Motor neuron (in vitro differentiated cells): ENCODE measurements around the gene CRK. TPM values are rescaled to one million over a fixed set of nuclear protein-coding genes. Genes with fewer than 3 reads are reported as not detected.
A peak's percentile ranks its signal among the peaks of the same experiment; 100 is the strongest.
"Not testable (repeated sequence)": the region's sequence is repeated elsewhere in the genome, so short reads cannot be mapped to it uniquely, and the experiment has no call there.

Experiments
- ATAC-seq, 8 experiments: fragments of 200-7000 bp; cut with Tn5 transposase; replicated peaks in 6 of 8; 2 replicates each; pipeline ENCODE4 v1.8.0; 2021; ENCODE audit warnings: mild to moderate bottlenecking in 8 of 8, moderate library complexity in 8 of 8
- H3K27ac ChIP-seq, 2 donors: fragments of 250-450 bp; sonication (Bioruptor Pico); 2 replicates each; pipeline ENCODE4 v1.9.0; 2021; ENCODE audit warnings: antibody characterized with exemption in 2 of 2, mild to moderate bottlenecking in 2 of 2, moderate library complexity in 1 of 2
- H3K4me1 ChIP-seq, 2 donors: fragments of 250-450 bp; sonication (Bioruptor Pico); replicated peaks in 1 of 2; 2 replicates each; pipeline ENCODE4 v1.6.1; 2021; ENCODE audit warnings: antibody characterized with exemption in 2 of 2, mild to moderate bottlenecking in 2 of 2, moderate library complexity in 1 of 2
- H3K4me3 ChIP-seq, 5 donors: fragments of 250-450 bp; sonication (Bioruptor Pico); 2 replicates each; pipeline ENCODE4 v1.9.0; 2021; ENCODE audit warnings: antibody characterized with exemption in 5 of 5, mild to moderate bottlenecking in 5 of 5, moderate library complexity in 4 of 5
- WGBS, 10 experiments: fragments of 450-650 bp; shearing (Covaris generic); methylation state at CpG; one replicate each; pipeline ENCODE4 v1.0.0; 2022; 5-methylcytosine and 5-hydroxymethylcytosine counted together
- in situ Hi-C, 9 experiments: fragments of 400-800 bp; cut with MboI; loops; one replicate each; pipeline ENCODE4 v1.15.0; 2021; ENCODE audit warnings: low sequenced_read_pairs in 9 of 9, low pct_unique_long_range_greater_than_20kb in 2 of 9; ENCODE audit not compliant: unreplicated experiment in 9 of 9
- total RNA-seq, 8 experiments: library from RNA; unstranded; fragments of 300-600 nt; gene quantifications; 2 replicates each; pipeline versions ENCODE4 v1.2.3 to v1.2.4, GENCODE V29; 2022

Gene CRK
- total RNA-seq, 8 experiments from 2014 or later: 25.2 to 62.4 (median 40.1) TPM

- in situ Hi-C loops, H3K27ac ChIP-seq, H3K4me3 ChIP-seq, ATAC-seq, H3K4me1 ChIP-seq: not testable (repeated sequence)
- WGBS, 10 experiments: 73 to 100% (median 97%) methylated on average over 2 to 13 of the region's 21 CpGs; no CpG with 5 or more reads in 3 of the 10 experiments
These were observed 5.8 kb downstream of the CRK start for GRCh38 chr17:1450261-1450660.

- 50 to 100% (median 80%) methylated on average over 1 to 4 of the region's 5 CpGs; no CpG with 5 or more reads in 3 of the 10 experiments for WGBS, 10 experiments
- ATAC-seq: no peak
- H3K4me3 ChIP-seq: no peak overlapping the region
- peaks cover 2 to 5% of the 10 kb centered on the region in 2 donors for H3K4me1 ChIP-seq
- no peak overlapping the region for H3K27ac ChIP-seq
- in situ Hi-C loops: no loop called here
These were observed 6.5 kb downstream of the CRK start for GRCh38 chr17:1449412-1449967.

GRCh38 chr17:1447052-1447451 lies 9.0 kb downstream of the CRK start:
- ATAC-seq: no peak
- WGBS, 10 experiments: 80 to 96% (median 90%) methylated on average over 2 to 7 of the region's 7 CpGs; no CpG with 5 or more reads in 3 of the 10 experiments
- no peaks in the 10 kb centered on the region for H3K4me1 ChIP-seq
- no peak overlapping the region for H3K27ac ChIP-seq
- no peak overlapping the region for H3K4me3 ChIP-seq
- in situ Hi-C loops: no loop called here

- WGBS, 10 experiments: 87 to 100% (median 97%) methylated on average over 2 to 11 of the region's 12 CpGs; no CpG with 5 or more reads in 2 of the 10 experiments
- Histone ChIP-seq H3K4me3 (no peak overlapping the region), H3K4me1 (no peaks in the 10 kb centered on the region), H3K27ac (no peak overlapping the region)
- in situ Hi-C loops: no loop called here
- ATAC-seq: no peak
These were observed 9.8 kb downstream of the CRK start for GRCh38 chr17:1446201-1446600.

- 80 to 100% (median 96%) methylated on average over 1 to 4 of the region's 4 CpGs; no CpG with 5 or more reads in 3 of the 10 experiments for WGBS, 10 experiments
- H3K4me3 ChIP-seq, H3K4me1 ChIP-seq, in situ Hi-C loops, ATAC-seq, H3K27ac ChIP-seq: not testable (repeated sequence)
These were observed 10.3 kb downstream of the CRK start for GRCh38 chr17:1445695-1446094.

- ATAC-seq, H3K4me1 ChIP-seq, H3K27ac ChIP-seq, in situ Hi-C loops, H3K4me3 ChIP-seq: not testable (repeated sequence)
- WGBS, 10 experiments: 90 to 100% (median 100%) methylated on average over 1 to 3 of the region's 6 CpGs; no CpG with 5 or more reads in 5 of the 10 experiments
These were observed 13.3 kb downstream of the CRK start for GRCh38 chr17:1442721-1443120.

- in situ Hi-C loops: no loop called here
- H3K27ac ChIP-seq: no peak overlapping the region
- no peaks in the 10 kb centered on the region for H3K4me1 ChIP-seq
- no peak overlapping the region for H3K4me3 ChIP-seq
- 90 to 100% (median 100%) methylated on average over 1 to 3 of the region's 4 CpGs; no CpG with 5 or more reads in 3 of the 10 experiments for WGBS, 10 experiments
- no peak for ATAC-seq
These were observed 13.8 kb downstream of the CRK start for GRCh38 chr17:1442187-1442586.

GRCh38 chr17:1440921-1441320 lies 15.1 kb downstream of the CRK start:
- no peak for ATAC-seq
- in situ Hi-C loops: no loop called here
- H3K27ac ChIP-seq: no peak overlapping the region
- no peaks in the 10 kb centered on the region for H3K4me1 ChIP-seq
- H3K4me3 ChIP-seq: no peak overlapping the region
- WGBS, 10 experiments: 90 to 100% (median 100%) methylated on average over 1 to 5 of the region's 8 CpGs; no CpG with 5 or more reads in 5 of the 10 experiments

GRCh38 chr17:1438593-1439083 lies 17.4 kb downstream of the CRK start:
- in situ Hi-C loops: no loop called here
- Histone ChIP-seq H3K27ac (no peak overlapping the region), H3K4me3 (no peak overlapping the region), H3K4me1 (no peaks in the 10 kb centered on the region)
- 8 to 95% (median 68%) methylated on average over 1 to 9 of the region's 11 CpGs for WGBS, 10 experiments
- ATAC-seq: peak in 4 of 8 experiments; percentile 33 to 94 (median 64)

- in situ Hi-C loops: no loop called here
- Histone ChIP-seq H3K27ac (no peak overlapping the region), H3K4me3 (no peak overlapping the region), H3K4me1 (no peaks in the 10 kb centered on the region)
- 88 to 100% (median 100%) methylated on average over 1 to 3 of the region's 3 CpGs; no CpG with 5 or more reads in 1 of the 10 experiments for WGBS, 10 experiments
- no peak for ATAC-seq
These were observed 20.7 kb downstream of the CRK start for GRCh38 chr17:1435326-1435725.

- no peak for ATAC-seq
- no peak overlapping the region for H3K27ac ChIP-seq
- no peaks in the 10 kb centered on the region for H3K4me1 ChIP-seq
- H3K4me3 ChIP-seq: no peak overlapping the region
- WGBS, 10 experiments: 90 to 100% (median 97%) methylated on average over 1 to 3 of the region's 3 CpGs; no CpG with 5 or more reads in 4 of the 10 experiments
- in situ Hi-C loops: no loop called here
These were observed 21.9 kb downstream of the CRK start for GRCh38 chr17:1434150-1434549.

- no peaks in the 10 kb centered on the region for H3K4me1 ChIP-seq
- H3K4me3 ChIP-seq: no peak overlapping the region
- 80 to 100% (median 96%) methylated on average over 1 to 2 of the region's 2 CpGs; no CpG with 5 or more reads in 6 of the 10 experiments for WGBS, 10 experiments
- ATAC-seq: no peak
- in situ Hi-C loops: no loop called here
- no peak overlapping the region for H3K27ac ChIP-seq
These were observed 24.4 kb downstream of the CRK start for GRCh38 chr17:1431631-1432104.

- Histone ChIP-seq H3K4me1 (peaks cover 3 to 6% of the 10 kb centered on the region in 2 donors), H3K27ac (no peak overlapping the region), H3K4me3 (no peak overlapping the region)
- ATAC-seq: peak in 7 of 8 experiments; percentile 24 to 78 (median 32)
- WGBS, 10 experiments: 75 to 100% (median 89%) methylated on average over 2 to 8 of the region's 10 CpGs; no CpG with 5 or more reads in 1 of the 10 experiments
- in situ Hi-C loops: no loop called here
These were observed 32.4 kb downstream of the CRK start for GRCh38 chr17:1423456-1424135.
